SW480 (cell line): ENCODE results near the gene TOR1B.

Source experiments
- DNase-seq: peaks from one replicate; pipeline ENCODE4 v3.0.0-alpha.2; 2016; ENCODE audit warnings: low spot score

TOR1B gene

DNA sequence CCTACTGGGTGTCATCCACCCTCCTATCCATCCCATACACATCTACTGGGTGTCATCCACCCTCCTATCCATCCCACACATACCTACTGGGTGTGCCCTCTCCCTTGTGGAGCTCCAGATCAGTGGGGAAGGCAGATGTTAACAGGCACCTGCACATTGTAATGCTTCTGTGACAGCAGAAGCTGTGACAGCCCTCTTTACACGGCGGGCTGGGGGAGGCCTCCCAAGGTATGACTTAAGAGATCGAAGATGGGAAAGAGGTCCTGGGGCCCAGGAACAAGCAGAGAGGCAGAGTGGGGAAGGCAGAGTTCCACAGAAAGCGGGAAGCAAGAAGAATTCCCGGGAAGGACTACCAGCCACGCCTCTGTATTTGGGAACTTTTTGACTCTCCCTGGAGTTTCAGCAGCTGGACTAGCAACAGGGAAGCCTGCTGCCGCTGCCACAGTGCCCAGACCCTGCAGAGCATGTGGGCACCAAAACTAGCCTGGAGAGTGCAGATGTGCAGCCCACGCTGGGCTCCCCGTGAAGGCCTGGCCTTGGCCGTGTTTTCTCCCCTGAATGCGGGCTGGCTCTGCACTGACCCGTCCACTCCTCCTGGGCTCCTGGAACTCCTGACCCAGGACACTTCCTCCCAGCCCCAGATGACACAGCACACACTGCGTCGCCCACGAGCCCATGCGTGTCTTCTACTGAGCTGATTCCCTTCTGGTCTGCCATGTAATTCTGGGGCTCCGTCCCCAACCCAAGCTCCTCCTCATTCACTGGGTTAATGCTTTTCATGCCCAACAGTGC is 11.6 kb downstream of the TOR1B start:
- no peak for DNase-seq

DNA sequence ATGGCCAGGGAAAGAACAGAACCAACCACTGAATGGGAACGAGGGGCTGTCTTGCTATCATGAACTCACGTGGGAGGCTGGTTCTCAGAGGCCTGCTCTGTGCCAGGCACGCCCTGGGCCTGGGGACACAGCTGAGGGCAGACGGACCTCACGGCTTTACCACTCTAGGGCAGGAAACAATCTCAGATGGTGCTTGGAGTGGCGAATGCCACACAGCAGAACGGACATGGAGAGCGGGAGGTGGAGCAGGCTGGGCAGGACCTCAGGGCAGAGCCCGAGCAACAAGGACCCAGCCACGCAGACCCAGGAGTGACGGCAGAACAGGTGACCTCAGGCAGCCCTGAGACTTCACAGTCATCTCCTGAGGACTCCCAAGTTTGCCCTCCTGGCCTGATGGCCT is 12.3 kb downstream of the TOR1B start:
- DNase-seq: no peak

GRCh38 chr9:129816501-129817435 is 13.8 kb downstream of the TOR1B start:
- DNase-seq: no peak

DNA sequence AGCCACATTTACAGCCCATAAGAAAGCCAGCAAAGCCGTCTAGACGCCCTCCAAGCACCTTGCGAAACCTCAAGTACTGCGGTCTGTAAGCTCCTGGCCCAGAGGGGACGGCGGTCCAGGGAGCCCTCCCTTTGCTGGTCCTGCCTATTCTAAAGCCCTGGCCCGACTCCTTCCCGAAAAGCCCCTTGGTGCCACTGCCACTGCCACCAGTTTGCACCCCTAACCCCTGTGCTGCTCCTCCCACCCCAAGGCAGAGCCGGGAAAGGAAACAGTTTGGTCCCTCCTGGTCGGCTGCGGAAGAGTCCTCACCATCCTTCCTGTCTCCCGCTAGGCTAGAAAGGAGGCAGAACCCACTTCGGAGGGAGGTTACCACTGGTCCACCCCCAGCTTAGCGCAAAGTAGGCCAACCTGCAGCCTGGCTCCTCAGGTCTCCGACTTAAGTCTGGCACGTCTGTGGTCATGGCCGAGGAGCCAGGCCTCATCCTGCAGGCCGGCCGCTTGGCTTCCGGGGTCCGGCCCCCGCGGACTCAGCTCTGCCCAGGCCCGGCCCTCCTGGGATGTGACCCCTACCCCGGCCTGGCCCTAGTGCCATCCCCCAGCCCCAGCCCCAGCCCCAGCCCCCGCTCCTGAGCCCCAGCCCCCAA is 20.0 kb downstream of the TOR1B start:
- DNase-seq: no peak

- DNase-seq: no peak
These were observed 20.6 kb downstream of the TOR1B start for GRCh38 chr9:129823542-129823934.

DNA sequence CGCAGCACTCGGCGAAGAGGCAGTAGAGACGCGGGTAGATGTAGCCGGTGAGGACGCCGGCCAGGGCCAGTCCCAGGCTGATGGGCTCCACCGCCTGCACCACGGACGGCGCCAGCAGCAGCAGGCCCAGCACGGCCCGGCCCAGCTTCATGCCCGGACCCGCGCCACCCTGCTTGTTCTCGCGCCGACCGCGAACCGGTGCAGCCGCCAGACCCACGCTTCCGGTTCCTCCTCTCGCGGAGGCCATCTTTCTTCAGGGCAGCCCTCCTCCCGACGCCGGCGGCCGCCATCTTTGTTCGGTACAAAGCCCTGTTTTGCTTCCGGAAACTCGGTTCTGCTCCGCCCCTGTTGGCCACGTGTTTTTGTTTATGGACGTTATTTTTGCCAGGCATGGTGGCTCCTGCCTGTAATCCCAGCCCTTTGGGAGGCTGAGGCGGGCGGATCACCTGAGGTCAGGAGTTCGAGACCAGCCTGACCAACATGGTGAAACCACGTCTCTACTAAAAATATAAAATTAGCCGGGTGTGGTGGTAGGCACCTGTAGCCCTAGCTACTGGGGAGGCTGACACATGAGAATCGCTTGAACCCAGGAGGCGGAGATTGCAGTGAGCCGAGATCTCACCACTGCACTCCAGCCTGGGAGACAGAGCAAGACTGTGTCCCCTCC is 21.1 kb downstream of the TOR1B start, which contains the start of gene TOR1A:
Gene TOR1A, minus strand, starts transcription at position 202 of the 667 bp plus-strand sequence. Its CDS starts 51 bp downstream, at position 151.
- DNase-seq: peak; percentile 96

DNA sequence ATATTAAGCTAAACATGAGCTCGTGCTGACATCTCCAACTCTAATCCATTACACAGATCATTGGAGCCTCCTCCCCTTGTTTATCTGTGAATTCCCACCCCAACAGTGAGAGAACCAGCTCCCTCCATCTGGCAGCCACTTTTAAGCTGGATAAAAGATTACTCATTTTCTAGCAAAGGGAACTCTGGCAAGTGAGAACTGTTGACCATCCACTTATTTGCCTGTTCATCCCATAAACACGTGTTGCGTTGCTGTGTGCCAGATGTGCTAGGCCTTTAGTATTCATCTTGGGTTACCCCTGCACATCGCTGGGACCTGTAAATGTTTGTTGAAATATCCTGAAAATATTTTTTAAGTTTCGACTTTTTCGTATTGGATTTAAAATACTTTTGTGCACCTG is 23.4 kb downstream of the TOR1B start:
- DNase-seq: no peak

DNA sequence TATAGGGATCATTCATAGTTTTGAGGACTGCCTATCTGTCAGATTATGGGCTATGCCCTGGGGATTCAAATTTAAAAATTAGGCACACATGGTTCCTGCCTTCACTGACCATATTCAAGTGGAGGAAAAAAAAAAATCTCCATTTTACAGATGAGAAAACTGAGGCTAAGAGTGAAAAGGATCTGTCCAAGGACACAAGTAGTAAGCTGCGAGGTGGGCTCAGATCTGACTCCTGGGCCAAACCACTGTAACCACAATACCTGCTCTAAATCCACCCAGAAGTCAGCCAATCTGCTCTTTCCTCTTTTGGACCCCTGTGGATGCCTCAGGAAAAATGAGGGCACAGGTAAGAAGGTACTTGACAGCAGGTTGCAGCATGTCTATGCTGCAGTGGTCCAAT is 23.8 kb downstream of the TOR1B start:
- no peak for DNase-seq

GRCh38 chr9:129828051-129828450 is 25.1 kb downstream of the TOR1B start:
- no peak for DNase-seq

DNA sequence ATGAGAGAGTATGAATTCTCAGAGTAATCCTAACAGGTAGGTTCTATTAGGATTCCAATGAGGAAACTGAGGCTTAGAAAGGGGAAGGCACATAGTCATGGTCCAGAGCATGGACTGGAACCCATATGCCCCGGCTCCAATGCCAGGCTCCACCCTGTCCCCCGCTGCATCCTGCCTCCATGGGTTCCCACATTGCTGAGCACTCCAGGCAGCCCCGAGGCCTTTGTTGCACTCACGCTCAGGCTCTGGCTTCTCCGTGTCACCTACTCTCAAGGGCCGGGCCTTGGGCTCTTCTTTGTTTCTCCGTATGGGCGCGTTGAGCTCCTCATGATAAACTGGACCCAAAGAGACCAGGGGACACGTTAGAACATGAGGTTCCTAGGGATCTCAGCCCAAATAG is 26.0 kb downstream of the TOR1B start:
- no peak for DNase-seq

DNA sequence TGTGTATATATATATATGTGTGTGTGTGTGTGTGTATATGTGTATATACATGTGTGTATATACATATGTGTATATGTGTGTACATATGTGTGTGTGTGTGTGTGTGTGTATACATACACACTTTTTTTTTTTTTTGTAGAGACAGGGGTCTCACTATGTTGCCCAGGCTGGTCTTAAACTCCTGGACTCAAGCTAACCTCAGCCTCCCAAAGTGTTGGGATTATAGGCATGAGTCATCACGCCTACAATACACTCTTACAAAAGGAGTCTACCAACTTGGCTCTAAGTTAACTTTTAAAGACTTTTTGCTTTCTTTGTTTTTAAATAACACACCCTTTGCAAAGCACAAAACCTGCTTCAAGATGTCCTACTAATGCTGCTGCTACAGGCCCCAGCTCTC is 30.0 kb downstream of the TOR1B start:
- no peak for DNase-seq

DNA sequence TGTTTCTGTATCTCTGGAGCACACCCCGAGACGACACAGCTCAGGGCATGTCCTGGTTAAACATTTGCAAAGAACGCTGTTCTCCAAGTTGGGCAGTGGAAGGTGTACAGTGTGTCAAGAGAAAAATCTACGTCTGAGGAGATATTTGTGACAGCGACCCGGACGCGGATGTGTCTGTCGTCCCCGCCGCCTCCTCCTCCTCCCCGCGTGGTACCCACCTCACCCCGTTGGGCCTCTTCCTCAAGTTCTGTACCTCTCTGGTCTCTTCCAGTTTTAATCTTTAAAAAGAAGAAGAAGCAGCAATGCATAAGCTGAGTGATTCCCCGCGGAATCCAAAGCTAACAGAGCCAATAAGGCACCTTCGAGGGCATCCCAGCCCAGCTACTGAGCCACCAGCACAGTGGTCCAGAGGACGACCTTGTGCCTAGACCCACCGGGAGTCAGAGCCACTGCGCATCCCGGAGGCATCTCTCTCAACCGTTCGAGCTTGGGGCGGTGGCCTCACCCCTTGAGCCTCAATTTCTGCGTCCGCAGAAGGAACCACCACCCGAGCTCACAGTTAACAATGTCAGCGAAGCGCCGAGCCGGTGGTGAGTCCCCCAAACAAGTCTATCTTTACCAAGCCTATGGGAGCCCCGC is 31.6 kb downstream of the TOR1B start:
- DNase-seq: peak; percentile 14

GRCh38 chr9:129835128-129835859 is 32.3 kb downstream of the TOR1B start, which contains the start of the genes C9orf78 and USP20:
C9orf78 (minus strand) TSS chr9:129835275; CDS start chr9:129835221, 54 bp downstream.
USP20 (plus strand) TSS chr9:129835458; CDS start chr9:129852556, 17,098 bp downstream.
- peak; percentile 94 for DNase-seq

DNA sequence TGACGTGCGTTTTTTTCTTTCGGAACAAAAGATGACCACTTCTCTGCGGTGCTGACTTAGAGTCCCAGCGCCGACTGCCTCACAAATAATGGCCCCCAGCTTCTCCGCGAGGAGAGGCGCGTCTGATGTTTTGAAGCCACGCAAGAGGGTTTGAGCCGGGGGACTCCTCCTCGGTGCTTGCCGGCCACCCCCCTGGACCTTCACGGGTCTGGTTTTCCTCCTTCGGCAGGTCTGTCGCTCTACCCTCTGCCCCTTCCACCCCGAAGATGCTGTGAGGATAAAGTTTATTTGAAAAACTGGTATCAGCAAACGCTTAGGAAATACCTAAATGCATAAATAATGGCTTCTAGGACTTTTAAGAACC is 32.9 kb downstream of the TOR1B start:
- DNase-seq: peak; percentile 18

DNA sequence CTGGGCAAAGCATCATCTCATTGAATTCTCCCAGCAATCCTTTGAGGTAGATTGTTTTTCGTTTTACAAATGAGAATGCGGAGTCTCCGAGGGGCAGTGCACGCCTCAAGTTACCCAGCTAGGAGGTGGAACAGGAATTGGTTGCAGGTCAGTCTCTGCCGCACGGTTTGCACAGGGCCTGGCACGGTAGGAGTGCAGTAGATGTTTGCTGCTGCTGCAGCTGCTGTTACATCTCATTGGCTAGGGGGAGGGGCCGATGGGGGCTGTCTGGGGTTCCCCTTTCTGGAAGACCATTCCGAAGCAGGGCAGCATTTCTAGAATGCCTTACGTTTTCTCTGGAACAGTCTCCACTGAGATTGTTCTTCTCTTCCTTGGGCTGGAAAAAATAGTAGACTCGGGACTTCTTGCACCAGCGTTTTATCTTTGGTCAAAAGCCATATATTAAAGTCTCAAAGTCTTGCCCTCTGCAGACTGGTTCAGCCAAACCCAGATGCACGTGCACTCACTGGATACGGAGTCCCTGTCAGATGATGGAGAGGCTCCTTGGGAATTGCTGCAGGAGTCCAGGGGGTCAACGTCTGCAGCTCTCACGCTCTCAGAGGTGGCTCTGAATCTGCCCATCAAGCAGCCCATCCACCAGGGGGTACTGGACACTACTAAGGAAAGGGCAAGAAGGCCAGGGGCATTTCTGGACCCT is 33.5 kb downstream of the TOR1B start:
- DNase-seq: no peak

GRCh38 chr9:129838707-129839259 is 35.8 kb downstream of the TOR1B start:
- DNase-seq: no peak

DNA sequence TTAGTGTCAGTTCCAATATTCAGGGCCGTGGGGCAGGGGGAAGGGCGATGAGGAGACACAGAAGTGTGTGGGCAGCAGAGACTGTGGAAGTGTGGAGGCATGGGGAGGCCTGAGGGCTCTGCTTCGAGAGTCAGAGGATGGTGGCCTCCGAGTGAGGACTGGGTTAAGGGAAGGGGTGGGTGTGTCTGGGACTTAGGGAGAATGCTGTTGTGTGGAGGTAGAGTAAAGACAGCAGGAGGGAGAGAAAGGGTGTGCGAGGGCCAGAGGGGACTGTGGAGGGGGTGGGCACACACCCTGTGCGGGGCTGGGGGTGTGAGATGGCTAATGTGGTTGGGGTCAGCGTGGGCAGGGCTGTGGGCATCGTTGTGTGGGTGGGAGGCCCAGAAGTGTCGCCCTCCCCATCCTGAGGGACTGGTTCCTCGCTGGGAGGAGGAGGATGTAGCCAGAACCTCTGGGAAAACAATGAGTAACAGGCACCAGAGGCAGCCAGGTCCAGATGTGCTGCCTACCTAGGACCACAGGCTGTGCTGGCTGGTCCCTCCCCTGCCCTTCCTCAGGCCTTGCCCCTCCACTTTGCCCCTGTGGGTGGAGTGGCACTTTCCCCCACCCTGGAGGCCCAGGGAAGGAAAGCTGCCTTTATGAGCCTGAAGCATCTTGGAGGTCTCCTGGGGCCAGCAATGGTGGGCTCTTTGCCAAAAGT is 36.5 kb downstream of the TOR1B start:
- DNase-seq: no peak

GRCh38 chr9:129840034-129840433 is 37.0 kb downstream of the TOR1B start:
- no peak for DNase-seq

DNA sequence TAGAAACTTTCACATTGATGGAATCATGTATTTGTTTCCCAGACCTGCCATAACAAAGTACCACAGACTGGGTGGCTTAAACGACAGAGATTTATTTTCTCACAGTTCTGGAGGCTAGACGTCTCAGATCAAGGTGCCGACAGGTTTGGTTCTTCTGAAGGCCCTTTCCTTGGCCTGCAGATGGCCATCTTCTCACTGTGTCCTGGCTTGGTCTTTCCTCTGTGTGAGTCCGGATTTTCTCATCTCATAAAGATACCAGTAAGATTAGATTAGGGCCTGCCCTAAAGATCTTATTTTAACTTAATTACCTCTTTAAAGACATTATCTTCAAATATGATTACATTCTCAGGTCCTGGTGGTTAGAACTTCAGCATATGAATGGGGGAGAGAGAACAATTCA is 38.1 kb downstream of the TOR1B start:
- DNase-seq: no peak
